ENCODE data around the gene ADCY5.
A peak's percentile ranks its signal among the peaks of the same experiment; 100 is the strongest.

Gene ADCY5

DNA sequence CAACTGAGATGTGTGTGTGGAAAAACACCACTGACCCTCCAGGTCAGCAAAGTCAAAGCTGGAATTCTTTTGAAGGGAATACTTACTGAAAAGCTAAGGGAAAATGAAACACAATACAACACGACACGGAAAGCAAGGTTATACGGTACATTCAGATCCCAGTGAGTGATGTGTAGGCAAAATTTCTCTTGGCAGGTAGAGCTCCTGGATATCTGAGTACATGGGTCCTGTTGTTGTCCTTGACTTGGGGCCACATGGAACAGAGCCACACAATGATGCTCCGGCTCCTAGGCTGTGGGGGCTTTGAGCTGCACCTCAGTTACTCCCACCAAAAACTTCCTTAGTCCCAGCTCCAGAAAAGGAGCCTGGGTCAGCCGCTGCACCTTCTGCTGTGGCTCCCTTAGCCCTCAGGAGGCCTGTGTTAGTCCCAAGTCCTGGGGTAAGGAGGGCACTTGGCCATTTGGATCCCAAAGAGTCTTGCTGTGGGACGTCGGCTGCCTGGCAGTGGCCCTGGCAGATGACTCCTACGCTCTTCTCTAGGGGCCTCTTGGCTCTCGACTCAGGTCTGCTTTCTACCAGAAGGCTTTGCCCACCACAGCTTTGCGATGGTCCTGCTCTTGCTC is 95.6 kb downstream of the ADCY5 start:
- TF ChIP-seq, protein P1, sequence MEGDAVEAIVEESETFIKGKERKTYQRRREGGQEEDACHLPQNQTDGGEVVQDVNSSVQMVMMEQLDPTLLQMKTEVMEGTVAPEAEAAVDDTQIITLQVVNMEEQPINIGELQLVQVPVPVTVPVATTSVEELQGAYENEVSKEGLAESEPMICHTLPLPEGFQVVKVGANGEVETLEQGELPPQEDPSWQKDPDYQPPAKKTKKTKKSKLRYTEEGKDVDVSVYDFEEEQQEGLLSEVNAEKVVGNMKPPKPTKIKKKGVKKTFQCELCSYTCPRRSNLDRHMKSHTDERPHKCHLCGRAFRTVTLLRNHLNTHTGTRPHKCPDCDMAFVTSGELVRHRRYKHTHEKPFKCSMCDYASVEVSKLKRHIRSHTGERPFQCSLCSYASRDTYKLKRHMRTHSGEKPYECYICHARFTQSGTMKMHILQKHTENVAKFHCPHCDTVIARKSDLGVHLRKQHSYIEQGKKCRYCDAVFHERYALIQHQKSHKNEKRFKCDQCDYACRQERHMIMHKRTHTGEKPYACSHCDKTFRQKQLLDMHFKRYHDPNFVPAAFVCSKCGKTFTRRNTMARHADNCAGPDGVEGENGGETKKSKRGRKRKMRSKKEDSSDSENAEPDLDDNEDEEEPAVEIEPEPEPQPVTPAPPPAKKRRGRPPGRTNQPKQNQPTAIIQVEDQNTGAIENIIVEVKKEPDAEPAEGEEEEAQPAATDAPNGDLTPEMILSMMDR (IDR thresholded peaks at IDR 0.05): no peak
- H3K9me3 Mint-ChIP-seq: peaks cover 16% of the 10 kb centered on the region
- H3K4me3 Mint-ChIP-seq: no peak overlapping the region
- H3K27ac Mint-ChIP-seq: no peak overlapping the region
- no peak for DNase-seq
- H3K4me1 Mint-ChIP-seq: peaks cover 27% of the 10 kb centered on the region
- H3K36me3 Mint-ChIP-seq (ENCODE audit: low read depth): peaks cover 13% of the 10 kb centered on the region
- peaks cover 17% of the 10 kb centered on the region for H3K27me3 Mint-ChIP-seq (ENCODE audit: low read depth, poor library complexity)

DNA sequence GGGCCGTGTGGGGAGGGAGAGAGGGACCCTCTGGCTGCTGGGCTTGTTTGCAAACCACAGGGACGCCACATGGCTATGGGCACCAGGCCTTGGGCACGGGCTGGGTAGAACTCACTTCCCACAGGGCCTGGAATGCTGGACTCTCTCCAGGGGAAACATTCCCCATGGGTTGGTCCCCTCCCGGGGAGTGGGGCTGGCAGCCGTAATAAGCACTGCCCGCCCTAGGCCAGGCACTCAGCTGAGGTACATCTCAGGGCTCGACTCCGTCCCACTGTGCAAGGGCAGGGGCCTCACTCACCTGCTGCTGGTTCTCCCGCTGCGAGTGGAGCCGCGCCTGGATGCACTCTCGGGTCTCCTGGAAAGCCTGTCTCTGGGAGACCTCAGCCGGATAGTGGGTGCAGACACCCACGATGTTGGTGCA is 96.7 kb downstream of the ADCY5 start:
- DNase-seq: no peak
- Mint-ChIP-seq H3K27me3 (ENCODE audit: low read depth, poor library complexity) (peaks cover 21% of the 10 kb centered on the region), H3K27ac (no peak overlapping the region), H3K4me1 (peaks cover 18% of the 10 kb centered on the region), H3K4me3 (no peak overlapping the region), H3K9me3 (peaks cover 16% of the 10 kb centered on the region), H3K36me3 (ENCODE audit: low read depth) (peaks cover 13% of the 10 kb centered on the region)
- TF ChIP-seq, protein P1 (IDR thresholded peaks at IDR 0.05): no peak

DNA sequence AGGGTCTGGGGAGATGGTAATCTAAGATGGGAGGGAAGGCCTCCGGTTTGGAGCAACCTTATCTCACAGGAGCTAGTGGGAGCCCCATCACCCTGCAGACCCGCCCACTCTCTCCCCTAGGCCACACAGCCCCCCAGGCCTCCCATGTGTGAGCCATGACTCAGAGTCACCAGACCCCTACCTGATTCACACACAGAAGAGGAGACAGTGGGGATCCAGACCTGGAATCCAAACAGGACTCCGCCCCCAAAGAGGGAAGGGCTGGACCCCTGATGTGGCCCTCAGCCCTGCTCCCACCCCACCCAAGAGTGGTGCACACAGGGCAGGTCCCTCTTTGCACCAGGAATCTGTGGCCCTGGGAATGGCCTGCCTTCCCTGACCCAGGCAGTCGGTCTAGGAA is 97.4 kb downstream of the ADCY5 start:
- H3K4me3 Mint-ChIP-seq: no peak overlapping the region
- TF ChIP-seq, protein P1 (IDR thresholded peaks at IDR 0.05): no peak
- H3K27me3 Mint-ChIP-seq (ENCODE audit: low read depth, poor library complexity): peaks cover 19% of the 10 kb centered on the region
- H3K27ac Mint-ChIP-seq: no peak overlapping the region
- peaks cover 16% of the 10 kb centered on the region for H3K9me3 Mint-ChIP-seq
- H3K4me1 Mint-ChIP-seq: peaks cover 16% of the 10 kb centered on the region
- peaks cover 13% of the 10 kb centered on the region for H3K36me3 Mint-ChIP-seq (ENCODE audit: low read depth)
- no peak for DNase-seq

DNA sequence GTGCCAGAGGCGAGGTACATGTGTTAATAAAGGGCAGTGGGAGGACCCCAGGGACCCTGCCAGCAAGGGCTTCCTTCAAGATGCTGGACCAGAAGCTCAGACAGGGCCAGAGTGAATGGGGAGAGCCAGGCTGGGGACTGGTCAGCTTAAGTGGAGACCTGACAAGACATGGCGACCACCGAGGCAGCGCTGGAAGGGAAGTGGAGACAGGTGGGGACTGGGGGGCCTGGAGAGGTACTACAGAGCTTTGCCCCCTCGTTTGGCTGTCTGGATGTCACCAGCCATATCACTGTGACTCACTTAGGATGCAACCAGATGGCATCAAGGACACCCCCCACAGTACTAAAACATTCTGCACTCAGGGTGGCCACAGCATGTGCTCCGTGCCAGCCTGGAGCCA is 97.9 kb downstream of the ADCY5 start:
- peaks cover 19% of the 10 kb centered on the region for H3K27me3 Mint-ChIP-seq (ENCODE audit: low read depth, poor library complexity)
- peaks cover 16% of the 10 kb centered on the region for H3K9me3 Mint-ChIP-seq
- TF ChIP-seq, protein P1 (IDR thresholded peaks at IDR 0.05): no peak
- no peak overlapping the region for H3K4me3 Mint-ChIP-seq
- peaks cover 16% of the 10 kb centered on the region for H3K4me1 Mint-ChIP-seq
- no peak for DNase-seq
- H3K27ac Mint-ChIP-seq: no peak overlapping the region
- H3K36me3 Mint-ChIP-seq (ENCODE audit: low read depth): peaks cover 13% of the 10 kb centered on the region

DNA sequence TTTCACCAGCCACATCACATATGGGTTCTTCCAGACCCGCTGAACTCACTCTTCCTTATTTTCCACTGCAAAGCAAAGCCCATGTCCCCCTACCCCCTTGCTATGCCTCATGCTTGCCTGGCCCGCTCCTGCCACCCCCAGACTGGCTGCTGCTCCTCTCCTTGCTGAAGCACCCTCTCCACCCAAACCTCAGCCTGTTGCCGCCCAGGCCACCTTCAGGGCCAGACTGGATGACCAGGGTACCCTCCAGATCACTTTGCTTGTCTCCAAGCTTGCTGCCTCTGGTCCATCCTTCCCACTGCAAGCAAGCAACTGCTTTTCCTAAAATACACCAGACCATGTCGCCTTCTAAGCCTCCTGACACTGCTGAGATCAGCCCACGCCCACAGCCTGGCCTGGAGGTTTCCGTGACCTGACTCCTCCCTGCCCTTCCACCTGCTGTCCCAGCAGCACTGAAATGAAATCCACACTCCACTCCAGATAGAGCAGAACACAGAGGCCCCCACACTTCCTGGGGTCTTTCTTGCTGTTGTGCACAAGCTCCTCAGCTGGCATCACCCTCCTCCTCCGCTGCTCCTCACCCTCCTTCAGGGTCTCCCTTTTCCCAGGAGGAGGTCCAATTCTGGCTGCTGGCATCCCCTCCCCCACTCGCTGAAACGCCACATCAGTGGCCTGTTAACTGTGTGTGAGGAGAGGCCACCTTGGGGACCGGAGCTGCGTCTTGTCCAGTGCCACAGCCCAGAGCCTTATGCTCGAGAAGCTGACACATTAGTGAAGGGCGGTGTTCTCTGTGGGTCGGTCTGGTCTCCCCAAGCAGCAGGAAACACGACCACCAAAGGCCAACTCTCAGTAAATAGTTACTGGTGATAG is 99.1 kb downstream of the ADCY5 start:
- H3K27me3 Mint-ChIP-seq (ENCODE audit: low read depth, poor library complexity): peaks cover 27% of the 10 kb centered on the region
- peaks cover 27% of the 10 kb centered on the region for H3K4me1 Mint-ChIP-seq

More for the DNA sequence above, 99.1 kb downstream of the ADCY5 start:
- TF ChIP-seq, protein P1 (IDR thresholded peaks at IDR 0.05): no peak
- peaks cover 7% of the 10 kb centered on the region for H3K36me3 Mint-ChIP-seq (ENCODE audit: low read depth)
- H3K27ac Mint-ChIP-seq: peak overlapping the region; percentile 79
- H3K4me3 Mint-ChIP-seq: no peak overlapping the region
- peaks cover 8% of the 10 kb centered on the region for H3K9me3 Mint-ChIP-seq
- no peak for DNase-seq
